H1 (cell line): ENCODE data around the gene GABRB2. TPM values are rescaled to one million over a fixed set of nuclear protein-coding genes. Genes with fewer than 3 reads are reported as not detected.

Experiments used
- CTCF ChIA-PET: fragments of 300-600 bp; sonication (Branson Sonifier 250); formaldehyde crosslinking; loops from one replicate; lab custom pipeline; 2021; ENCODE audit not compliant: partially characterized antibody; lab: Charles Lee
- POLR2A ChIA-PET: fragments of 300-600 bp; sonication (Branson Sonifier 250); formaldehyde crosslinking; loops from one replicate; lab custom pipeline; 2021; ENCODE audit warnings: inconsistent platforms; ENCODE audit not compliant: partially characterized antibody; lab: Charles Lee
- DNase-seq, 2 experiments: peaks; one replicate each; pipeline versions ENCODE4 v3.0.0 to v3.0.0-alpha.2; 2010 to 2022; ENCODE audit warnings: low spot score in 2 of 2, low read depth in 1 of 2, mixed read lengths in 1 of 2
- FAIRE-seq: peaks from 2 replicates; lab custom pipeline; 2011; peaks lifted over from hg19 to GRCh38; lab: Jason Lieb, UNC
- H2AFZ ChIP-seq: 2 replicates; pipeline ENCODE4 v1.8.1; 2012; ENCODE audit warnings: low read length, inconsistent platforms
- H2AK5ac ChIP-seq: 2 replicates; pipeline ENCODE4 v1.6.1; 2013; ENCODE audit warnings: low read depth, low read length
- H2BK120ac ChIP-seq: replicated peaks from 2 replicates; pipeline ENCODE3; 2013; ENCODE audit warnings: low read depth, low read length, inconsistent platforms
- H2BK12ac ChIP-seq: 2 replicates; pipeline ENCODE4 v1.6.1; 2013; ENCODE audit warnings: low read depth, low read length
- H2BK15ac ChIP-seq: 2 replicates; pipeline ENCODE4 v1.6.1; 2013; ENCODE audit warnings: low read length
- H2BK20ac ChIP-seq: 2 replicates; pipeline ENCODE4 v1.6.1; 2013; ENCODE audit warnings: low read length
- H2BK5ac ChIP-seq: 2 replicates; pipeline ENCODE4 v1.6.1; 2013; ENCODE audit warnings: low read depth, low read length
- H3K14ac ChIP-seq: 2 replicates; pipeline ENCODE4 v1.6.1; 2013; ENCODE audit warnings: inconsistent platforms; ENCODE audit not compliant: insufficient read length
- H3K18ac ChIP-seq: 2 replicates; pipeline ENCODE4 v1.6.1; 2013; ENCODE audit warnings: low read length; ENCODE audit errors: extremely low read depth
- H3K23ac ChIP-seq: 2 replicates; pipeline ENCODE4 v1.6.1; 2013; ENCODE audit warnings: inconsistent platforms; ENCODE audit not compliant: insufficient read length
- H3K23me2 ChIP-seq: 2 replicates; pipeline ENCODE4 v1.6.1; 2013; ENCODE audit warnings: low read depth, low read length
- H3K27ac ChIP-seq: 2 replicates; pipeline ENCODE4 v1.6.1; 2011; ENCODE audit warnings: low read depth, low read length, inconsistent platforms
- H3K27me3 ChIP-seq, 4 experiments: replicated peaks in 1 of 4; 1 replicate in 1 of 4; 2 replicates in 3 of 4; pipeline versions ENCODE4 v1.6.1 to v1.8.1; 2011 to 2013; ENCODE audit warnings: low read length in 3 of 4, mild to moderate bottlenecking in 3 of 4, inconsistent platforms in 2 of 4, mixed read lengths in 2 of 4, moderate library complexity in 1 of 4; ENCODE audit not compliant: control insufficient read depth in 3 of 4, insufficient read depth in 3 of 4; ENCODE audit errors: extremely low read depth in 1 of 4
- H3K36me3 ChIP-seq, 4 experiments: 2 replicates each; pipeline versions ENCODE4 v1.6.1 to v1.8.1; 2011 to 2013; ENCODE audit warnings: mild to moderate bottlenecking in 4 of 4, low read length in 3 of 4, moderate library complexity in 2 of 4, control low read depth in 1 of 4, inconsistent platforms in 1 of 4; ENCODE audit not compliant: insufficient read depth in 4 of 4, control insufficient read depth in 2 of 4
- H3K4ac ChIP-seq: replicated peaks from 2 replicates; pipeline ENCODE3; 2013; ENCODE audit warnings: low read length, low read depth, mixed read lengths, inconsistent platforms; ENCODE audit not compliant: insufficient read length
- H3K4me1 ChIP-seq, 4 experiments: replicated peaks in 1 of 4; 1 replicate in 1 of 4; 2 replicates in 3 of 4; pipeline versions ENCODE4 v1.6.1 to v1.8.1; 2011 to 2013; ENCODE audit warnings: low read length in 3 of 4, inconsistent platforms in 2 of 4, mixed read lengths in 1 of 4; ENCODE audit not compliant: insufficient read depth in 4 of 4, control insufficient read depth in 3 of 4
- H3K4me2 ChIP-seq, 2 experiments: 2 replicates each; pipeline versions ENCODE4 v1.6.1 to v1.8.1; 2011 to 2013; ENCODE audit warnings: low read depth in 2 of 2, low read length in 2 of 2, control low read depth in 1 of 2, inconsistent platforms in 1 of 2, mild to moderate bottlenecking in 1 of 2; ENCODE audit not compliant: insufficient read depth in 1 of 2
- H3K4me3 ChIP-seq, 4 experiments: fragments of 200-600, 300-600 bp in 1 of 4; sonication (generic), shearing (Covaris generic), sonication (Bioruptor Twin) in 1 of 4; 2 replicates each; pipeline versions ENCODE4 v1.5.1 to v1.8.1; 2011 to 2016; ENCODE audit warnings: low read length in 4 of 4, low read depth in 3 of 4, control low read depth in 2 of 4, inconsistent platforms in 2 of 4, mild to moderate bottlenecking in 2 of 4, mixed read lengths in 1 of 4, moderate library complexity in 1 of 4; ENCODE audit not compliant: insufficient read depth in 2 of 4; ENCODE audit errors: extremely low read depth in 1 of 4
- H3K56ac ChIP-seq: replicated peaks from 2 replicates; pipeline ENCODE3; 2013; ENCODE audit warnings: low read depth, mild to moderate bottlenecking, mixed read lengths, low read length, inconsistent platforms; ENCODE audit not compliant: insufficient read length
- H3K79me1 ChIP-seq: 2 replicates; pipeline ENCODE4 v1.6.1; 2013; ENCODE audit warnings: low read depth, low read length, control low read depth
- H3K79me2 ChIP-seq, 2 experiments: 2 replicates each; pipeline versions ENCODE4 v1.6.1 to v1.8.1; 2012 to 2013; ENCODE audit warnings: low read length in 2 of 2, mild to moderate bottlenecking in 2 of 2, inconsistent platforms in 1 of 2; ENCODE audit not compliant: insufficient read depth in 2 of 2, control insufficient read depth in 1 of 2
- H3K9ac ChIP-seq, 4 experiments: replicated peaks in 1 of 4; 1 replicate in 1 of 4; 2 replicates in 3 of 4; pipeline versions ENCODE4 v1.6.1 to v1.8.1; 2011 to 2013; ENCODE audit warnings: low read depth in 3 of 4, low read length in 3 of 4, control low read depth in 2 of 4, mild to moderate bottlenecking in 2 of 4, moderate library complexity in 2 of 4, inconsistent platforms in 1 of 4; ENCODE audit errors: extremely low read depth in 1 of 4
- H3K9me3 ChIP-seq, 2 experiments: 2 replicates each; pipeline versions ENCODE4 v1.6.1 to v1.8.1; 2012 to 2013; ENCODE audit warnings: mild to moderate bottlenecking in 2 of 2, moderate library complexity in 2 of 2, control low read depth in 1 of 2, inconsistent platforms in 1 of 2, low read depth in 1 of 2, low read length in 1 of 2, mixed read lengths in 1 of 2; ENCODE audit not compliant: insufficient read depth in 2 of 2
- H4K20me1 ChIP-seq, 2 experiments: replicated peaks in 1 of 2; 2 replicates each; pipeline versions ENCODE3 to v1.8.1; 2011 to 2013; ENCODE audit warnings: inconsistent platforms in 2 of 2, low read length in 2 of 2, mild to moderate bottlenecking in 1 of 2; ENCODE audit not compliant: insufficient read depth in 2 of 2, control insufficient read depth in 1 of 2
- H4K5ac ChIP-seq: 2 replicates; pipeline ENCODE4 v1.6.1; 2013; ENCODE audit warnings: low read length, low read depth, mixed read lengths, inconsistent platforms; ENCODE audit not compliant: insufficient read length
- H4K8ac ChIP-seq: 2 replicates; pipeline ENCODE4 v1.8.0; 2013; ENCODE audit warnings: mild to moderate bottlenecking, moderate library complexity, low read length, inconsistent platforms; ENCODE audit not compliant: insufficient read depth; ENCODE audit errors: extremely low read depth
- H4K91ac ChIP-seq: replicated peaks from 2 replicates; pipeline ENCODE3; 2013; ENCODE audit warnings: low read length, mixed read lengths, inconsistent platforms; ENCODE audit not compliant: insufficient read length
- ATF2 ChIP-seq: IDR thresholded peaks from 2 replicates; pipeline ENCODE4 v1.6.1; 2012; ENCODE audit warnings: low read length, inconsistent platforms
- CHD2 ChIP-seq: IDR thresholded peaks from 2 replicates; pipeline ENCODE4 v1.6.1; 2012; ENCODE audit warnings: low read length, improper control_type of control experiment
- E2F6 ChIP-seq: IDR thresholded peaks from 2 replicates; pipeline ENCODE4 v1.6.1; 2012; ENCODE audit warnings: inconsistent platforms
- FOSL1 ChIP-seq: IDR thresholded peaks from 2 replicates; pipeline ENCODE4 v1.6.1; 2011; ENCODE audit warnings: mild to moderate bottlenecking, low read depth, low read length, moderate library complexity; ENCODE audit not compliant: insufficient read depth
- MAFK ChIP-seq: IDR thresholded peaks from 2 replicates; pipeline ENCODE4 v1.6.1; 2012; ENCODE audit warnings: low read depth, mild to moderate bottlenecking, improper control_type of control experiment, low read length
- SAP30 ChIP-seq: fragments of 300-600 bp; sonication (generic); IDR thresholded peaks from 2 replicates; pipeline ENCODE4 v1.7.1; 2012; ENCODE audit warnings: low read length, moderate library complexity, mild to moderate bottlenecking, inconsistent platforms; ENCODE audit not compliant: insufficient read depth, insufficient replicate concordance
- SIX5 ChIP-seq: IDR thresholded peaks from 2 replicates; pipeline ENCODE4 v1.6.1; 2011; ENCODE audit warnings: mild to moderate bottlenecking, low read depth, low read length
- SP4 ChIP-seq: IDR thresholded peaks from 2 replicates; pipeline ENCODE4 v1.6.1; 2012; ENCODE audit warnings: low read length, inconsistent platforms
- TEAD4 ChIP-seq: IDR thresholded peaks from 2 replicates; pipeline ENCODE4 v1.6.1; 2012; ENCODE audit warnings: low read depth, low read length, inconsistent platforms, mixed read lengths
- WGBS, 2 experiments: shearing (Covaris generic) in 1 of 2; methylation state at CpG; one replicate each; pipeline versions ENCODE4 v1.1.6 to v1.1.7; 2013 to 2015; ENCODE audit warnings: low lambda C conversion rate in 2 of 2, mixed read lengths in 2 of 2, inconsistent platforms in 1 of 2, low coverage in 1 of 2, missing lambda C conversion rate in 1 of 2; ENCODE audit not compliant: insufficient replicate concordance in 2 of 2, insufficient coverage in 1 of 2, insufficient read length in 1 of 2; ENCODE audit errors: extremely low coverage in 1 of 2, missing lambda C conversion rate in 1 of 2; 5-methylcytosine and 5-hydroxymethylcytosine counted together
- polyA plus RNA-seq, 7 experiments: library from polyadenylated mRNA; depleted of rRNA in 3 of 7; stranded (reverse) in 5 of 7; unstranded in 2 of 7; fragments of >200 nt in 5 of 7; fragments of 200-250 nt in 2 of 7; gene quantifications; 1 replicate in 5 of 7; 2 replicates in 1 of 7; 4 replicates in 1 of 7; pipeline versions ENCODE4 v1.2.1 to v1.2.3, GENCODE V29; 2011 to 2013; ENCODE audit warnings: missing spikeins in 2 of 7, mixed read lengths in 2 of 7
- total RNA-seq: library from RNA; stranded (reverse); fragmentation: NEBNext Ultra II Directional; extraction: Animal tissue kit (Norgen Biotek cat#: 25700); gene quantifications from 2 replicates; pipeline ENCODE4 v1.2.1, GENCODE V29; 2021

The GABRB2 gene
- total and polyA plus RNA-seq, 2 of the 8 experiments (the other 6 are each of a cell fraction or from before 2014, with no cell fraction given), result 0.54 to 1.9 TPM

GRCh38 chr5:161385027-161385426, 161.5 kb downstream of the GABRB2 start:
- FAIRE-seq, result no peak
- H3K23me2 ChIP-seq, result no peaks in the 10 kb centered on the region; the same call in 1 of the 2 replicates
- TF ChIP-seq MAFK (no peak), SIX5 (no peak), SP4 (no peak), FOSL1 (no peak), TEAD4 (no peak), E2F6 (no peak), ATF2 (no peak), SAP30 (no peak), CHD2 (no peak)

More at GRCh38 chr5:161385027-161385426, 161.5 kb downstream of the GABRB2 start:
- Histone ChIP-seq H3K79me1 (no peaks in the 10 kb centered on the region), H3K9me3 (no peaks in the 10 kb centered on the region), H2BK20ac (no peak overlapping the region), H3K4me2 (no peak overlapping the region), H4K20me1 (no peaks in the 10 kb centered on the region), H3K23ac (no peak overlapping the region), H2BK12ac (no peak overlapping the region), H3K14ac (no peak overlapping the region), H3K4me3 (no peak overlapping the region), H3K4me1 (no peaks in the 10 kb centered on the region), H3K56ac (no peak overlapping the region), H3K79me2 (no peaks in the 10 kb centered on the region), H3K27me3 (no peaks in the 10 kb centered on the region), H2BK120ac (no peak overlapping the region), H3K27ac (no peak overlapping the region), H2BK15ac (no peak overlapping the region), H3K9ac (no peak overlapping the region), H2BK5ac (no peak overlapping the region), H2AK5ac (no peak overlapping the region), H3K18ac (no peak overlapping the region), H4K8ac (no peak overlapping the region), H4K91ac (no peak overlapping the region), H2AFZ (no peak overlapping the region), H4K5ac (no peak overlapping the region), H3K36me3 (no peaks in the 10 kb centered on the region), H3K4ac (no peak overlapping the region)
- ChIA-PET POLR2A (no interaction called here), CTCF (interaction anchor here (1.1 to 1.8 kb wide), 2 partner anchors 159 to 192 kb away, joined by 3 to 6 read pairs; no protein-coding TSS in a partner anchor)
- DNase-seq, result no peak
- 97% methylated on average over 4 of the region's 4 CpGs; no CpG with 5 or more reads in 1 of the 2 experiments for WGBS, 2 experiments
